Transverse colon (tissue), 3 donors: ENCODE results near the gene RGPD4.

Experiments used
- POLR2A ChIP-seq: fragments of 450-650 bp; IDR thresholded peaks from one replicate; pipeline ENCODE4 v1.6.1; 2016; ENCODE audit warnings: antibody characterized with exemption, mild to moderate bottlenecking, moderate library complexity
- TF ChIP-seq, protein P1 (sequence below), 5 experiments: fragments of 200-600 bp in 3 of 5; fragments of 450-650 bp in 2 of 5; sonication (generic) in 3 of 5; IDR thresholded peaks; 1 replicate in 2 of 5; 2 replicates in 3 of 5; pipeline ENCODE4 v1.5.1; 2016 to 2017; ENCODE audit warnings: antibody characterized with exemption in 5 of 5, inconsistent platforms in 3 of 5, mild to moderate bottlenecking in 2 of 5, moderate library complexity in 1 of 5

GRCh38 chr2:107927034-107927534 lies 100.4 kb downstream of the RGPD4 start:
- TF ChIP-seq, protein P1, sequence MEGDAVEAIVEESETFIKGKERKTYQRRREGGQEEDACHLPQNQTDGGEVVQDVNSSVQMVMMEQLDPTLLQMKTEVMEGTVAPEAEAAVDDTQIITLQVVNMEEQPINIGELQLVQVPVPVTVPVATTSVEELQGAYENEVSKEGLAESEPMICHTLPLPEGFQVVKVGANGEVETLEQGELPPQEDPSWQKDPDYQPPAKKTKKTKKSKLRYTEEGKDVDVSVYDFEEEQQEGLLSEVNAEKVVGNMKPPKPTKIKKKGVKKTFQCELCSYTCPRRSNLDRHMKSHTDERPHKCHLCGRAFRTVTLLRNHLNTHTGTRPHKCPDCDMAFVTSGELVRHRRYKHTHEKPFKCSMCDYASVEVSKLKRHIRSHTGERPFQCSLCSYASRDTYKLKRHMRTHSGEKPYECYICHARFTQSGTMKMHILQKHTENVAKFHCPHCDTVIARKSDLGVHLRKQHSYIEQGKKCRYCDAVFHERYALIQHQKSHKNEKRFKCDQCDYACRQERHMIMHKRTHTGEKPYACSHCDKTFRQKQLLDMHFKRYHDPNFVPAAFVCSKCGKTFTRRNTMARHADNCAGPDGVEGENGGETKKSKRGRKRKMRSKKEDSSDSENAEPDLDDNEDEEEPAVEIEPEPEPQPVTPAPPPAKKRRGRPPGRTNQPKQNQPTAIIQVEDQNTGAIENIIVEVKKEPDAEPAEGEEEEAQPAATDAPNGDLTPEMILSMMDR (IDR thresholded peaks at IDR 0.05), result no peak
- TF ChIP-seq POLR2A, result no peak
